Measurements from ENCODE around the gene C1S.

Gene C1S

GRCh38 chr12:7061596-7061995 is 1.1 kb downstream of the C1S start:
- TF ChIP-seq ZFX (IDR thresholded peaks at IDR 0.05; ENCODE audit: borderline replicate concordance), result no peak
- TF ChIP-seq, protein P1, sequence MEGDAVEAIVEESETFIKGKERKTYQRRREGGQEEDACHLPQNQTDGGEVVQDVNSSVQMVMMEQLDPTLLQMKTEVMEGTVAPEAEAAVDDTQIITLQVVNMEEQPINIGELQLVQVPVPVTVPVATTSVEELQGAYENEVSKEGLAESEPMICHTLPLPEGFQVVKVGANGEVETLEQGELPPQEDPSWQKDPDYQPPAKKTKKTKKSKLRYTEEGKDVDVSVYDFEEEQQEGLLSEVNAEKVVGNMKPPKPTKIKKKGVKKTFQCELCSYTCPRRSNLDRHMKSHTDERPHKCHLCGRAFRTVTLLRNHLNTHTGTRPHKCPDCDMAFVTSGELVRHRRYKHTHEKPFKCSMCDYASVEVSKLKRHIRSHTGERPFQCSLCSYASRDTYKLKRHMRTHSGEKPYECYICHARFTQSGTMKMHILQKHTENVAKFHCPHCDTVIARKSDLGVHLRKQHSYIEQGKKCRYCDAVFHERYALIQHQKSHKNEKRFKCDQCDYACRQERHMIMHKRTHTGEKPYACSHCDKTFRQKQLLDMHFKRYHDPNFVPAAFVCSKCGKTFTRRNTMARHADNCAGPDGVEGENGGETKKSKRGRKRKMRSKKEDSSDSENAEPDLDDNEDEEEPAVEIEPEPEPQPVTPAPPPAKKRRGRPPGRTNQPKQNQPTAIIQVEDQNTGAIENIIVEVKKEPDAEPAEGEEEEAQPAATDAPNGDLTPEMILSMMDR (IDR thresholded peaks at IDR 0.05), result no peak
- H3K27ac ChIP-seq, result no peak overlapping the region

DNA sequence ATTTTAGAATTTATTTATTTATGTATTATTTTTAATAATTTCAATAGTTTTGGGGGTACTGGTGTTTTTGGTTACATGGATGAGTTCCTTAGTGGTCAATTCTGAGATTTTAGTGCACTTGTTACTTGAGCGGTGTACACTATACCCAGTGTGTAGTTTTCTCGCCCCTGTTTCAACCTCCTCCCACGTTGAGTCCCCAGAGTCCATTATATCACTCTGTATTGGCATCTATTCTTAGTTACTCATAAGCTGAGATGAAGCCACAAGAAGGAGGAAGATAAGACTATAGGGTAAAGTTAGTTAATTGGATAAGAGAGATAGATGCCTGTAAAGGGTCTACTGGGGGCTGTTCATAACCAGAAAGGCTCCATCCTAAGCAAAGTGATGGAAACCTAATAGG is 4.0 kb downstream of the C1S start:
- no peak for TF ChIP-seq ZFX (IDR thresholded peaks at IDR 0.05; ENCODE audit: borderline replicate concordance)
- TF ChIP-seq, protein P1 (IDR thresholded peaks at IDR 0.05), result no peak
- H3K27ac ChIP-seq, result no peak overlapping the region

DNA sequence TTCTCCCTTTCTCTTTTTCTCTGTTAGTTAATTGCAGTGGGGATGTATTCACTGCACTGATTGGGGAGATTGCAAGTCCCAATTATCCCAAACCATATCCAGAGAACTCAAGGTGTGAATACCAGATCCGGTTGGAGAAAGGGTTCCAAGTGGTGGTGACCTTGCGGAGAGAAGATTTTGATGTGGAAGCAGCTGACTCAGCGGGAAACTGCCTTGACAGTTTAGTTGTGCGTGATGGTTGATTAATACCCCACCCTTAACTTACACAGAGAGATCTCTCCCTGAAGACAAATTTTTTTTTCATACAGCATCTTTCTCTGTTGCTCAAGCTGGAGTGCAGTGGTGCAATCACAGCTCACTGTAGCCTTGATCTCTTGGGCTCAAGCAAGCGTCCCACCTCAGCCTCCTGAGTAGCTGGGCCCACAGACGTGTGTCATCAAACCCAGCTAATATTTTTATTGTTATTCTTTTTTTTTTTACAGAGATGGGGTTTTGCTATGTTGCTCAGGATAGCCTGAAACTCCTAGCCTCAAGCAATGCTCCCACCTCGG is 4.6 kb downstream of the C1S start:
- H3K27ac ChIP-seq, result no peak overlapping the region
- TF ChIP-seq, protein P1 (IDR thresholded peaks at IDR 0.05), result no peak
- no peak for TF ChIP-seq ZFX (IDR thresholded peaks at IDR 0.05; ENCODE audit: borderline replicate concordance)

DNA sequence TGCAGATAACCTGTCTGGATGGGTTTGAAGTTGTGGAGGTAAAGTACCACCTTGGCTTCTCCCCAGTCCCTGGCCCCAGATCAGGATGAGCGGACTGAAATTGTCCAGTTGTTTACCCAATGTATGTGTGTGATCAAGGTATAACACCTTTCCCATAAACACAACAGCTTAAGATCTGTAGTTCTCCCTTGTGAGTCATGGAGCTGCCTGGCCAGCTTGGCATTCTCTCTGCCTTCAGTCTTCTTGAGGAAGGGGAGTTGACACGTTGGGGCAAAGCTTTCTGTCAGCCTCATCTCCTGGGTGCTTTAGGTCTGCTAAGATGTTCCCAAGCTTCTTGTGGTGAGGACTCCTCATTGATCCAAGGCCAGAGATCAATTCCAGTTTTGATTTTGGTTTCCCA is 6.1 kb downstream of the C1S start:
- no peak overlapping the region for H3K27ac ChIP-seq
- TF ChIP-seq, protein P1 (IDR thresholded peaks at IDR 0.05), result no peak
- TF ChIP-seq ZFX (IDR thresholded peaks at IDR 0.05; ENCODE audit: borderline replicate concordance), result no peak

GRCh38 chr12:7067096-7067495 is 6.6 kb downstream of the C1S start:
- TF ChIP-seq, protein P1 (IDR thresholded peaks at IDR 0.05), result no peak
- no peak for TF ChIP-seq ZFX (IDR thresholded peaks at IDR 0.05; ENCODE audit: borderline replicate concordance)
- no peak overlapping the region for H3K27ac ChIP-seq

DNA sequence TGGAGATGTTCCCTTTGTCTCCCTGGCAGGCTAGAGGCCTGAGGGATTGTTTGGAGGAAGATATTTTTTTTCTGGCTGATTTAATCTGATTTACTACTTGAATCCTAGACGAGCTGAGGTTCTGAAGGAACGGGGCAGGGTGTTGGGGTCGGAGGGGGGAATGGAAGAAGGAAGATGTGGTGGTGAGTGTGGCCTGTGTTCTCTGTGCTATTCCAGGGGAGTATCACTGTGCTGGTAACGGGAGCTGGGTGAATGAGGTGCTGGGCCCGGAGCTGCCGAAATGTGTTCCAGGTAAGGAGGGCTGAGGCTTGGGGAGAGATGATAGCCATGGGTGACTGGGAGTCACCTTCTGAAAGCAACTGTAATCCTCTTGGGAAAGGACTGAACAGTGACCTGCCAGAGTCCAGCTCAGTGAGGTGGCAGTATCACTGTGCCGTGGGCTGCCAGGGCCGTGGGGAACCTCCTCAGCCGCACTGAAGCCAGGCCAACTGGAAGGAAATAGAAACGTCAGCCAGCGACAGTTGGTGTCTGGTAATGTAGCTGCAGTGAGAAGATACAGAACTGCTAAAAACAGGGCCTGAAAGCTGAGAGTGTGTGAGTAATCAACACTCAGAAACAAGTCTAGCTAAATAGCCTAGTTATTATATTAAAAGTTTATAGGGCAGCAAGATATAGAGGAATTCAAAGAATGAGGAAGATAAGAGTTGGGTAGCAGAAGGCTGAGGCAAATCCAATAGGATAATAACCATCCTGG is 7.9 kb downstream of the C1S start:
- TF ChIP-seq ZFX (IDR thresholded peaks at IDR 0.05; ENCODE audit: borderline replicate concordance), result no peak
- TF ChIP-seq, protein P1 (IDR thresholded peaks at IDR 0.05), result no peak
- no peak overlapping the region for H3K27ac ChIP-seq

GRCh38 chr12:7068994-7069346 is 8.5 kb downstream of the C1S start:
- TF ChIP-seq, protein P1 (IDR thresholded peaks at IDR 0.05), result no peak
- no peak for TF ChIP-seq ZFX (IDR thresholded peaks at IDR 0.05; ENCODE audit: borderline replicate concordance)
- H3K27ac ChIP-seq, result no peak overlapping the region

Data from 22Rv1 (cell line).